Measurements from ENCODE around the gene GLP1R.

DNA sequence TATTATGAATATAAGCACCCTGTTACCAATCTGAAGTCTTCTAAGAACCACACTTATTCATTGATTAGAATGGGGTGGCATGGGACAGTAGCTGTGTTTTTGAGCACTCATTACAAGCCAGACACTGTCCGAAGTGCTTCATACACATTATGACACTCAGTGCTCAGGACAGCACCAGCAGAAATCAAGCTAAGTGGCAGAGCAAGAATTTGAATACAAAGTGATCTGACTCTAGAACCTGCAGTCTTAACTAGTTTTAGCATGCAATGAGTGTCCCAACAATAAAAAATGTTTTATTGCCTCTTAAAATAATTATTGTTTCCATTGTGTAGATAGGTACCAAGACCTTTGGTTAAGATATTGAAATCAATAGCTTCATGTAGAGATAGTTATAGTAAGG lies 39.1 kb upstream of the GLP1R start:
- TF ChIP-seq, protein P1, sequence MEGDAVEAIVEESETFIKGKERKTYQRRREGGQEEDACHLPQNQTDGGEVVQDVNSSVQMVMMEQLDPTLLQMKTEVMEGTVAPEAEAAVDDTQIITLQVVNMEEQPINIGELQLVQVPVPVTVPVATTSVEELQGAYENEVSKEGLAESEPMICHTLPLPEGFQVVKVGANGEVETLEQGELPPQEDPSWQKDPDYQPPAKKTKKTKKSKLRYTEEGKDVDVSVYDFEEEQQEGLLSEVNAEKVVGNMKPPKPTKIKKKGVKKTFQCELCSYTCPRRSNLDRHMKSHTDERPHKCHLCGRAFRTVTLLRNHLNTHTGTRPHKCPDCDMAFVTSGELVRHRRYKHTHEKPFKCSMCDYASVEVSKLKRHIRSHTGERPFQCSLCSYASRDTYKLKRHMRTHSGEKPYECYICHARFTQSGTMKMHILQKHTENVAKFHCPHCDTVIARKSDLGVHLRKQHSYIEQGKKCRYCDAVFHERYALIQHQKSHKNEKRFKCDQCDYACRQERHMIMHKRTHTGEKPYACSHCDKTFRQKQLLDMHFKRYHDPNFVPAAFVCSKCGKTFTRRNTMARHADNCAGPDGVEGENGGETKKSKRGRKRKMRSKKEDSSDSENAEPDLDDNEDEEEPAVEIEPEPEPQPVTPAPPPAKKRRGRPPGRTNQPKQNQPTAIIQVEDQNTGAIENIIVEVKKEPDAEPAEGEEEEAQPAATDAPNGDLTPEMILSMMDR (conservative IDR thresholded peaks at IDR 0.05; ENCODE audit: low read depth, low read length): no peak
- TF ChIP-seq POLR2A (IDR thresholded peaks at IDR 0.05; ENCODE audit: low read depth, low read length) (no peak), RFX5 (IDR thresholded peaks at IDR 0.05; ENCODE audit: low read depth, low read length) (no peak), RCOR1 (IDR thresholded peaks at IDR 0.05; ENCODE audit: insufficient replicate concordance, low read length) (no peak), RAD21 (IDR thresholded peaks at IDR 0.05; ENCODE audit: low read length) (no peak), FOS (IDR thresholded peaks at IDR 0.05; ENCODE audit: low read depth, low read length) (no peak), CEBPB (IDR thresholded peaks at IDR 0.05; ENCODE audit: low read depth, low read length) (no peak), BHLHE40 (IDR thresholded peaks at IDR 0.05; ENCODE audit: low read depth, low read length) (no peak), MAZ (IDR thresholded peaks at IDR 0.05; ENCODE audit: borderline replicate concordance, low read depth, low read length) (no peak), CHD1 (IDR thresholded peaks at IDR 0.05; ENCODE audit: low read depth, low read length) (no peak), MAFK (IDR thresholded peaks at IDR 0.05; ENCODE audit: low read depth, low read length) (no peak)
- TF ChIP-seq, protein P2, sequence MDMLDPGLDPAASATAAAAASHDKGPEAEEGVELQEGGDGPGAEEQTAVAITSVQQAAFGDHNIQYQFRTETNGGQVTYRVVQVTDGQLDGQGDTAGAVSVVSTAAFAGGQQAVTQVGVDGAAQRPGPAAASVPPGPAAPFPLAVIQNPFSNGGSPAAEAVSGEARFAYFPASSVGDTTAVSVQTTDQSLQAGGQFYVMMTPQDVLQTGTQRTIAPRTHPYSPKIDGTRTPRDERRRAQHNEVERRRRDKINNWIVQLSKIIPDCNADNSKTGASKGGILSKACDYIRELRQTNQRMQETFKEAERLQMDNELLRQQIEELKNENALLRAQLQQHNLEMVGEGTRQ (IDR thresholded peaks at IDR 0.05; ENCODE audit: low read depth, low read length): no peak
- TF ChIP-seq, protein P3, sequence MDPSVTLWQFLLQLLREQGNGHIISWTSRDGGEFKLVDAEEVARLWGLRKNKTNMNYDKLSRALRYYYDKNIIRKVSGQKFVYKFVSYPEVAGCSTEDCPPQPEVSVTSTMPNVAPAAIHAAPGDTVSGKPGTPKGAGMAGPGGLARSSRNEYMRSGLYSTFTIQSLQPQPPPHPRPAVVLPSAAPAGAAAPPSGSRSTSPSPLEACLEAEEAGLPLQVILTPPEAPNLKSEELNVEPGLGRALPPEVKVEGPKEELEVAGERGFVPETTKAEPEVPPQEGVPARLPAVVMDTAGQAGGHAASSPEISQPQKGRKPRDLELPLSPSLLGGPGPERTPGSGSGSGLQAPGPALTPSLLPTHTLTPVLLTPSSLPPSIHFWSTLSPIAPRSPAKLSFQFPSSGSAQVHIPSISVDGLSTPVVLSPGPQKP (IDR thresholded peaks at IDR 0.05; ENCODE audit: borderline replicate concordance, low read depth, low read length): no peak
